OCI-LY7 (cell line): ENCODE results near the gene CBX2. TPM values are rescaled to one million over a fixed set of nuclear protein-coding genes. Genes with fewer than 3 reads are reported as not detected.

Experiments
- BruUV-seq: library from RNA; stranded (reverse); fragments of 400-500 nt; replicated peaks from 2 replicates; lab custom pipeline; 2021; lab: Mats Ljungman, UMichigan
- CTCF ChIA-PET: fragments of 300-600 bp; sonication (Branson Sonifier 250); formaldehyde crosslinking; loops from one replicate; lab custom pipeline; 2022; ENCODE audit warnings: antibody characterized with exemption; ENCODE audit not compliant: unreplicated experiment; lab: Charles Lee
- POLR2A ChIA-PET: fragments of 300-600 bp; sonication (Branson Sonifier 250); formaldehyde crosslinking; loops from one replicate; lab custom pipeline; 2022; ENCODE audit warnings: antibody characterized with exemption; lab: Charles Lee
- DNase-seq: peaks from one replicate; pipeline ENCODE4 v3.0.0-alpha.2; 2015; ENCODE audit warnings: low spot score
- H2AFZ ChIP-seq: fragments of 200-600 bp; sonication (generic), shearing (Covaris generic); 2 replicates; pipeline ENCODE4 v1.6.1; 2014; ENCODE audit warnings: mild to moderate bottlenecking, antibody characterized with exemption, low read length, moderate library complexity
- H3K27ac ChIP-seq: fragments of 200-600 bp; sonication (generic); 2 replicates; pipeline ENCODE4 v1.5.1; 2014; ENCODE audit warnings: mixed run types, low read depth, mild to moderate bottlenecking, moderate library complexity, low read length, inconsistent platforms; ENCODE audit not compliant: poor library complexity, severe bottlenecking
- H3K36me3 ChIP-seq: fragments of 200-600 bp; sonication (generic); 2 replicates; pipeline ENCODE4 v1.6.1; 2014; ENCODE audit warnings: mild to moderate bottlenecking, antibody characterized with exemption, low read length, moderate library complexity, mixed read lengths; ENCODE audit not compliant: insufficient read depth
- H3K4me1 ChIP-seq: fragments of 200-600 bp; sonication (generic); 2 replicates; pipeline ENCODE4 v1.5.1; 2014; ENCODE audit warnings: mild to moderate bottlenecking, low read length; ENCODE audit not compliant: insufficient read depth, poor library complexity, severe bottlenecking
- H3K4me2 ChIP-seq: fragments of 200-600 bp; sonication (generic); 2 replicates; pipeline ENCODE4 v1.6.1; 2014; ENCODE audit warnings: mild to moderate bottlenecking, low read length
- H3K4me3 ChIP-seq: fragments of 200-600 bp; sonication (generic); 2 replicates; pipeline ENCODE4 v1.5.1; 2014; ENCODE audit warnings: mild to moderate bottlenecking, low read depth, low read length; ENCODE audit not compliant: poor library complexity, severe bottlenecking
- H3K79me2 ChIP-seq: fragments of 200-600 bp; sonication (generic); 2 replicates; pipeline ENCODE4 v1.6.1; 2016; ENCODE audit warnings: low read depth, mild to moderate bottlenecking, low read length, moderate library complexity, mixed read lengths; ENCODE audit not compliant: insufficient read depth
- H3K9me2 ChIP-seq: fragments of 200-600 bp; sonication (generic); 2 replicates; pipeline ENCODE4 v1.6.1; 2016; ENCODE audit warnings: mild to moderate bottlenecking, low read length, mixed read lengths; ENCODE audit not compliant: insufficient read depth
- H3K9me3 ChIP-seq: fragments of 200-600 bp; sonication (generic); 2 replicates; pipeline ENCODE4 v1.6.1; 2014; ENCODE audit warnings: mild to moderate bottlenecking, mixed run types, low read length, mixed read lengths
- H4K20me1 ChIP-seq: fragments of 200-600 bp; sonication (generic); 2 replicates; pipeline ENCODE4 v1.6.1; 2014; ENCODE audit warnings: mild to moderate bottlenecking, antibody characterized with exemption, low read length, moderate library complexity, mixed read lengths; ENCODE audit not compliant: insufficient read depth
- EZH2phosphoT487 ChIP-seq: fragments of 200-600 bp; sonication (generic); IDR thresholded peaks from 2 replicates; pipeline ENCODE4 v1.6.1; 2018; ENCODE audit warnings: low read depth, borderline replicate concordance, mild to moderate bottlenecking, mixed run types, antibody characterized with exemption, low read length, moderate library complexity, mixed read lengths
- intact Hi-C: fragments of 100-400 bp; cut with micrococcal nuclease; formaldehyde crosslinking; loops from one replicate; pipeline ENCODE4 v1.10.0; 2022; ENCODE audit not compliant: unreplicated experiment
- total RNA-seq, 2 experiments: library from RNA; depleted of rRNA in 1 of 2; stranded (reverse); fragments of >200 nt in 1 of 2; shearing (Covaris generic) in 1 of 2; gene quantifications; 2 replicates each; pipeline ENCODE4 v1.2.3, GENCODE V29; 2014 to 2022
- TF ChIP-seq, protein P1 (sequence below): fragments of 200-600 bp; sonication (generic); conservative IDR thresholded peaks from 2 replicates; pipeline ENCODE4 v1.5.1; 2014; ENCODE audit warnings: mild to moderate bottlenecking, antibody characterized with exemption, low read length, moderate library complexity, mixed read lengths

Gene CBX2
- total RNA-seq, 2 experiments from 2014 or later = 27.9 to 29.9 TPM

DNA sequence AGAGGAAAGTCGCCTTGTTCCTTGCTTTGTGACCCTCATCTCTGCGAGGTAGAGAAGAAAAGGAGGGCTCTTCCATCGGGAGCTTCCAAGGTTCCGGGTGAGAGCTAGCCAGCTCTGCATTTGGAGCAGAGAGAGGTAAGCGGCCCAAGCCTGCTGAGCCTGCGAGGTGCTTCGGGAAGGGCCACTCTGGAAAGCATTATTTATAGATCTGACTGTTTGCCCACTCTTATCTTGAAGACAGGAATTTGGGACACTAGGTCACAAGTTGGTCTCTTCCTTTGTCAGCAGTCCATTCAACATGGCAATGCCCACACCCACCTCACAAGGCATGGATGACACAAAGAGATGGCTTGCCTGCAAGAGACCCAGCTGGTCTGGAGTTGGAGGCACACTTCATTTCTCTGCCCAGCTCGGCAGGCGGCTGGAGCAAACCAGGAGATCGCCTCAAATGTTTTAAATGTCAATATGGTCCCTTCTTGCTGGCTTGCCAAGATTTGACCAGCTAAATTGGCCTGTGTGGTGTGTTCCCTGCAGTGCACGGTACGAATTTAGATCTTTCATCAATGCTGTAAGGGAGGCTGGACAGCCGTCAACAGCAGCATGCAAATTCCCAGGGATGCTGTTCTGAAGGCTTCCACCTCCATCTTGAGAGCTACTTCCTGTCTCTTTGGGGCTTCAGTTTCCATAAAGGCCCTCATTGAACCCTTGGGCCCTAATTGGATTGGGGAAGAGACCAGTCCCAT, 41.8 kb downstream of the CBX2 start:
- DNase-seq = no peak
- Histone ChIP-seq H3K9me2 (no peaks in the 10 kb centered on the region), H3K4me1 (peaks cover 15% of the 10 kb centered on the region), H3K36me3 (no peaks in the 10 kb centered on the region), H2AFZ (no peak overlapping the region), H3K9me3 (no peaks in the 10 kb centered on the region), H4K20me1 (no peaks in the 10 kb centered on the region), H3K4me2 (no peak overlapping the region), H3K4me3 (no peak overlapping the region), H3K27ac (no peak overlapping the region), H3K79me2 (no peaks in the 10 kb centered on the region)
- intact Hi-C loops = no loop called here
- ChIA-PET CTCF (interaction anchor here (1.5 to 2.3 kb wide), 2 partner anchors 17 kb away, joined by 4 to 14 read pairs; no protein-coding TSS in a partner anchor), POLR2A (interaction anchor here (1.1 to 3.1 kb wide), 2 partner anchors 17 to 40 kb away, joined by 4 to 20 read pairs; no protein-coding TSS in a partner anchor)
- no TSS peak for BruUV-seq
- no peak for TF ChIP-seq EZH2phosphoT487
- TF ChIP-seq, protein P1, sequence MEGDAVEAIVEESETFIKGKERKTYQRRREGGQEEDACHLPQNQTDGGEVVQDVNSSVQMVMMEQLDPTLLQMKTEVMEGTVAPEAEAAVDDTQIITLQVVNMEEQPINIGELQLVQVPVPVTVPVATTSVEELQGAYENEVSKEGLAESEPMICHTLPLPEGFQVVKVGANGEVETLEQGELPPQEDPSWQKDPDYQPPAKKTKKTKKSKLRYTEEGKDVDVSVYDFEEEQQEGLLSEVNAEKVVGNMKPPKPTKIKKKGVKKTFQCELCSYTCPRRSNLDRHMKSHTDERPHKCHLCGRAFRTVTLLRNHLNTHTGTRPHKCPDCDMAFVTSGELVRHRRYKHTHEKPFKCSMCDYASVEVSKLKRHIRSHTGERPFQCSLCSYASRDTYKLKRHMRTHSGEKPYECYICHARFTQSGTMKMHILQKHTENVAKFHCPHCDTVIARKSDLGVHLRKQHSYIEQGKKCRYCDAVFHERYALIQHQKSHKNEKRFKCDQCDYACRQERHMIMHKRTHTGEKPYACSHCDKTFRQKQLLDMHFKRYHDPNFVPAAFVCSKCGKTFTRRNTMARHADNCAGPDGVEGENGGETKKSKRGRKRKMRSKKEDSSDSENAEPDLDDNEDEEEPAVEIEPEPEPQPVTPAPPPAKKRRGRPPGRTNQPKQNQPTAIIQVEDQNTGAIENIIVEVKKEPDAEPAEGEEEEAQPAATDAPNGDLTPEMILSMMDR = no peak

DNA sequence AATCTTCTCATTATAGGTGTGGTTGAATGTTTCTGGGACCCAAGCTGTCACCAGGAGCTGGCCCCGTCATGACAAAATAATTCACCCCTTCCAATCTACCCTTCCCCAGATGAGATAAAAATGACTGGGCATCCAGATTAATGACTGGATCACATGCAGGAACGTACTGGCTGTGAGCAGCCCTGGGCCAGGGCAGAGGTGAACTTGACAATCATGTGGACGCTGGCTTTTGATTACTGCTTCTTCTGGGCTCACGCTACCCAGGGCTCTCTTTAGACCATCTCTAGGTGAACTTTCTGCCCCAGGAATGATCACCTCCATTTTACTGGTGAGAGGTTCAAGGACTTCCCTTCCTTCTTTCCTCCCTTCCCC, 43.0 kb downstream of the CBX2 start:
- BruUV-seq = no TSS peak
- H2AFZ ChIP-seq = no peak overlapping the region
- H3K36me3 ChIP-seq = no peaks in the 10 kb centered on the region
- H3K9me2 ChIP-seq = no peaks in the 10 kb centered on the region
- H3K4me3 ChIP-seq = no peak overlapping the region
- no peaks in the 10 kb centered on the region for H4K20me1 ChIP-seq
- POLR2A ChIA-PET = no interaction called here
- H3K4me2 ChIP-seq = no peak overlapping the region
- no peak for TF ChIP-seq EZH2phosphoT487
- TF ChIP-seq, protein P1 = no peak
- no peak overlapping the region for H3K27ac ChIP-seq
- H3K79me2 ChIP-seq = no peaks in the 10 kb centered on the region
- CTCF ChIA-PET = interaction anchor here (1.5 kb wide), 1 partner anchor 16 kb away, joined by 4 read pairs; no protein-coding TSS in a partner anchor
- no peak for DNase-seq
- H3K4me1 ChIP-seq = peaks cover 15% of the 10 kb centered on the region
- no peaks in the 10 kb centered on the region for H3K9me3 ChIP-seq
- intact Hi-C loops = no loop called here
